IPS-NIHi7 (cell line): ENCODE data around the gene GNPTG.
"Not testable (repeated sequence)": the region's sequence is repeated elsewhere in the genome, so short reads cannot be mapped to it uniquely, and the experiment has no call there.

Source experiments
- DNase-seq: peaks from one replicate; pipeline ENCODE4 v3.0.0; 2012; ENCODE audit warnings: mixed read lengths; ENCODE audit errors: extremely low spot score

GNPTG gene

DNA sequence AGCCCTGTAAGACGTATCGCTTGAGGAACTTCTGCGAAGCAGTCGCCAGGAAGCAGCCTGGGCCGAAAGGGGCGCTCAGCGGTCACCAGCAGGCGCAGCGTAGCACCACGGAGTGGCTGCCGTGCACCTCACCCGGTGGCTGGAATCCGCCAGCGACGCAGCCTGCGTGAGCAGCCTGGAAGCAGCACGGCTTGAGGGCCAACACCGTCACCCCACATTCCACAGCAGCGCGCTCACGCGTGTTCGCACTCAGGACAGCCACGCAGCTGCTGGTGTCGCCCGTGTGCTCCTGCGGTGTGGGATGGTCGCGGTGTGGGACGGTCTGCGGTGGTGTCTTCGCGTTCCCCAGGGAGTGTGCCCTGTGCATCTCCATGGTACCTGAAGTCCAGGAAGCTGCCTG is 32.7 kb upstream of the GNPTG start:
- no peak for DNase-seq

DNA sequence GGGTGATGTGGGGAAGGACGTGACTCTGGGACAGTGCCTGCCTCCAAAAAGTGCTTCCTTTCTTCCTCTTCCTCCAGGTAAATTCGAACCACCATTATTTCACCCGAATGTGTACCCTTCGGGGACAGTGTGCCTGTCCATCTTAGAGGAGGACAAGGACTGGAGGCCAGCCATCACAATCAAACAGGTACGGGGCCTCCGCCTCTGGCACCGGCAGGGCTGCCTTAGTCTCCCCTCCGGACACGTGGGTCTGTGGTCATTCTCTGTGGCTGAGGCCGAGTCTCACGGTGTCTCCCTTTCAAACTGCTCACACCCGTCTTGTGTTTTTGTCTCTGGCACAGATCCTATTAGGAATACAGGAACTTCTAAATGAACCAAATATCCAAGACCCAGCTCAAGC is 31.6 kb upstream of the GNPTG start:
- no peak for DNase-seq

DNA sequence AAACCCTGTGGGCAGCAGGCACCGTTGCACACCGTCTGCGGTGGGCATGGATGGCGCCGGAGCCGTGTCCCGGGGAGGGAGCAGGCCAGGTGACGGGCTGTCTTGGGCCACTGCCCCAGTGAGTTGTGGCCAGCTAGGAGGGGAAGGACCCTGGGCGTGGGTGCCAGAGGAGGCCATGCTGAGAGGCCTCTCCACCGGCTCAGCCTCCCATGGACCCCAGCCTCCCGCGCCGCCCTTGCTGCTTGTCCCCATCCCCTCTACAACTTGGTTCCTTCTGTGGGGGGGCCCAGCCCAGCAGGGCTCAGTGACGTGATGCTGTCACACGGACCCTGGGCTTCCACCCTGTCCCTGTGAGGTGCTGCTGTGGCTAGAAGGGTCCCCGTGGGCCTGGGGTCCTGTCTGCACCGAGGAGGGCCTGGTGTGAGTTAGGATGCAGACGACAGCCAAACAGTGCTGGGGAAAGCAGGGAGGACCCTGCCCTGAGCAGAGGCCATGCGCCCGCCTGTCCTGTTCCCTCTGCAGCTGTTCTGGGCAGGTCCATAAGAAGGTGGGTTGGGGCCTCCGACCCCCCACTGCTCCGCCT is 31.0 kb upstream of the GNPTG start:
- DNase-seq = no peak

DNA sequence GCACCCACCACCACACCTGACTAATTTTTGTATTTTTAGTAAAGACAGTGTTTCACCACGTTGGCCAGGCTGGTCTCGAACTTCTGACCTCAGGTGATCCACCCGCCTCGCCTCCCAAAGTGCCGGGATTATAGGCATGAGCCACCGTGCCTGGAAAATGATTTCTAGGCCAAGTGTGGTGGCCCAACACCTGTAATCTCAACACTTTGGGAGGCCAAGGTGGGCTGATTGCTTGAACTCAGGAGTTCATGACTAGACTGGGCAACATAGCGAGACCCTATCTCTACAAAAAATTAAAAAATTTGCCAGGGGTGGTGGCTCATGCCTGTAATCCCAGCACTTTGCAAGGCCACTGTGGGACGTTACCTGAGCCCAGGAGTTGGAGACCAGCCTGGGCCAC is 29.3 kb upstream of the GNPTG start:
- no peak for DNase-seq

DNA sequence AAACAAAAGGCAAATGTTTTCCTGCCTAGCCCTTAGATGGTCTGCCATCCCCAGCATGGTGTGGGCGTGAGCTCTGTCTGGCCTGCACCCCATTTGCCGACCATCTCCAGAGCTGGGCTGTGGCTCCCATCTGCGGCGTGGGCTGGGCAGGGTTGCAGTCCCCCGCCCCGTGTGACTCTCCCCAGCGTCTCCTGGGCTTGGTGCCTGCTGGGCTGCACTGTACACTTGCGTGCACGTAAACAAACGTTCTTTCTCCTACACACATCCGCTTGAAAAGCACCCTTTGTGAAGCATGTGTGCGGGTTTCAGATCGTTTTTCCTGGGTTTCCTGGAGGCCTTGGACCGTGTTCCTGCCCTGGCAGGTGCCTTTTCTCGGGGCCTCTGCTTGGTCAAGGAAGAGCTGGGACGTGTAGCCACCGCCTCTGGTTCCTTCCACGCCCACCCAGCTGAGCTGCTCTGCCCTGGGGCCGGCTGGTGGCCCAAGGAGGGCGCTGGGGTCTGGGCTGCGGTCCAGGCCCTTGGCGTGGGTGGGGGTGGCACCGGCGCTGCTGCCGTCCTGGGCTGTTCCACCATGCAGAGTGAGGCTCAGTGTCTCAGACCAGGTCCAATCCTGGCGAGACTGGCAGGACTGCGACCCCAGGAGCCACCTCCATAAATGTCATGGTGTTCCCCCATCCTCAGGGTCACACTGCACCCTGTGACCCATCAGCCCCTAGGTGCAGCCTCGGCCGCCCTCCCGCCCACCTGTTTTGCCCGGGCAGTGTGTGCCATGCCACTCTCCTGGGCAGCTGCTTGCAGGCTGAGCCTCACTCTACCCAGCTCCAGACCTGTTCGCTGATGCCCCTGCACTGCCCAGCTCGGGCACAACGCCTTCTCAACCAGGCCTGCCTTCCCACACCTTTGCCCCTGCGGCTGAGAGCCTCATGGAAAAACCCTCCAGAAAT is 28.2 kb upstream of the GNPTG start:
- DNase-seq = no peak

DNA sequence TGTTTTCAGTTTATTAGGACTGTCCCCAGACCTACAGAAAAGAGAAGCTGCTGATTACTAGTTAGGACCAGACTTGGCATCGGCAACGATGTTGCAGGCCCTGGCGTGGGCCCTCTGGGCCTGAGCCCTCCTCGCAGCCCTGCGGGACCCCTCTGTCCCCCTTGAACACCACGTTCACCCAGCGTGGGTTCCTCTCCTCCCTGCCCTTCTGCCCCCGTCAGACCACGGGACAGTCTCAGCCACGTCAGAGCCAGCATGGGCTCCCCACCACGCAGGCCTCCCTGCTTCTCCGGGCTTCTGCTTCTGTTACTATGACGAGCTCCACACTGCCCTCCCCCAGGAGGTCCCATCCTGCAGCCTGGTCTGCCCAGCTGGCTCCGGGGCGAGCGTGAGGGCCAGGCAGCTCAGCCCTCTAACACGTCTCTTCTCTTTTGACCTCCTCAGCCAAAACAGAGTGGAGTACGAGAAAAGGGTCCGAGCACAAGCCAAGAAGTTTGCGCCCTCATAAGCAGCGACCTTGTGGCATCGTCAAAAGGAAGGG is 27.4 kb upstream of the GNPTG start:
- no peak for DNase-seq

DNA sequence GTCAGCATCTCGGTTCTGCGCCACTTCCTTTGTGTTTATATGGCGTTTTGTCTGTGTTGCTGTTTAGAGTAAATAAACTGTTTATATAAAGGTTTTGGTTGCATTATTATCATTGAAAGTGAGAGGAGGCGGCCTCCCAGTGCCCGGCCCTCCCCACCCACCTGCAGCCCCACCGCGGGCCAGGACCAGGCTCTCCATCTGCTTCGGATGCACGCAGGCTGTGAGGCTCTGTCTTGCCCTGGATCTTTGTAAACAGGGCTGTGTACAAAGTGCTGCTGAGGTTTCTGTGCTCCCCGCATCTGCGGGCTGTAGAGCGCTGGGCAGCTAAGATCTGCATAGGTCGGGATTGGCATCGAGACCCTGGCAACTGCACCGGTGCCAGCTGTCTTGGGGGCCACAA is 26.5 kb upstream of the GNPTG start:
- no peak for DNase-seq

DNA sequence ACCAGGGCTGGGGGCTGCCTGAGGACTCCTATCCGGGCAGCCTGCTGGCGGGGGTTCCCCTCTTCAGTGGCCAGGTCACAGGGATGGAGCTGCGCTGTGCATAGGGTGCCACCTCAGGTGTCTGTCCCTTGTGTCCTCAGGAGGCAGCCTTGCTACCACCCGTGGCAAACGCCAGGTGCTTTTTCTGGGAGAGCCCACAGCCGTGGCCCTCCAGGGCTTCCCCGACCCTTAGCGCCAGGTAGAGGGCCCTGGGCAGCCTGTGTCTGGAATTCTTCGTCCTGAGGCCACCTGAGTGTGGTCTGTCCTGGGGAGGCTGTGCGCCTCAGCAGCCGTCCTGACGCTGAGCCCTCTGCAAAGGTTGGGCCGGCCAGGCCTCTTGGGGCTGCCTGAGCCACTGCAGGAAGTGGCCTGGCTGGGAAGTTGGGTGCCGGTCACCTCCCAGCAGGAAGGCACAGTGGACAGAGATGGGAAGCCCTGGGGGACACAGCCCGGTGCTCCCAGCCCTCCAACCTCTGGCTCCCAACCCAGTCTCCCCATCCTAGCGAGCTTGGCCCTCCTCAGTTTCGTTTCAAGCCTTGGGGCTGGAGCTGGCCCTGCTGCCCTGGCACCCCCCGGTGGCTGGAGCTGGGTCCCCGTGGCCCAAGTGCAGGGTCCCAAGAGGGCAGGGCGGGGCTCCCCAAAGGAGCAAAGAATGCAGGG is 25.9 kb upstream of the GNPTG start:
- DNase-seq = no peak

DNA sequence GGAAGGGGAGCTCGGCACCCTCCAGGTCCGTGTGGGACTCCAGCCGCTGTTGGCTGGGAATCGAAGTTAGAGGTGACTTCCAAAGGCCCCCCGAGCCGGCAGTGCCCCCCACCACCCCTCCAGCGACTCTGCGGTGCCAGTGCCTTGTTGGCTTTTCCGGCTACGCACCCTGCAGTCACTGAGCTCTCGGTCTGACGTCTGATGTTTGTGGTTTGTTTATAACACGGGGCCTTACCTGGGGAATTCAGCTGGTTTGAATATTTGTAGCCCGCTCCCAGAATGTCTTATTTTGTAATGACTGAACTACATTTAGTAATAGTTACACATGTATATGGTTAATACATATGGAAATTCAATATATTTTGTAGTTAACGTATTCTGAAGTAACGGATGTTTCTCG is 25.3 kb upstream of the GNPTG start:
- no peak for DNase-seq

DNA sequence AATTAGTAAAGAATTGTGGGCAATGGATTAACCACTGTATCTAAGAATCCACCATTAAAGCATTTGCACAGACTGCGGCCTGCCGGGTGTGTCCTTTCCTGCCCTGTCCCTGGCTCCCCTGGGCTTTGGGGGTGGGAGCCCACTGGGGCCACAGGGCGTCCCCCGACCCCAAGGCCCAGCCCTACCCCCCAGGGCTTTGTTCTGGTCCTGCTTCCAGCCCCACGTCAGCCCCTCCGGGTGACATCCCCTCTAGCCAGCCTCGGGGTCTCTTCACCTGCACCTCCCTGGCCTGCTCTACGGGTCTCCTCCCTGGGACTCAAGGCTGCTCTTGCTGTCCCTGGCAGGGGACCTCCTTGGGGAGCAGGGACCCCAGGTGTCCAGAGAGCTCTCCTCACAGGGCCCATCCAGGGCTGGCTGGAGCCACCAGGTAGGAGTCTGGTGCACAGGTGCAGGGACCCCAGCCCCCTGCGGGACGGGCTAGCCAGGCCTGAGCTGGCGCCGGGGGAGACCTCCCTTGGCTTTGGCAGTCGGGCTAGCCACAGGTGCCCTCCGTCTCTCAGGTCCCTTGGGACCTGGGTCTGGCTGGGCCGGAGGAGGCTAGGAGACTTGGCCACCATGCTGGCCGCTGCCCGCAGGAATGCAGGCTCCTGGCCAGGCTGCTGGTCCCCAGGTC is 24.6 kb upstream of the GNPTG start:
- DNase-seq = no peak

DNA sequence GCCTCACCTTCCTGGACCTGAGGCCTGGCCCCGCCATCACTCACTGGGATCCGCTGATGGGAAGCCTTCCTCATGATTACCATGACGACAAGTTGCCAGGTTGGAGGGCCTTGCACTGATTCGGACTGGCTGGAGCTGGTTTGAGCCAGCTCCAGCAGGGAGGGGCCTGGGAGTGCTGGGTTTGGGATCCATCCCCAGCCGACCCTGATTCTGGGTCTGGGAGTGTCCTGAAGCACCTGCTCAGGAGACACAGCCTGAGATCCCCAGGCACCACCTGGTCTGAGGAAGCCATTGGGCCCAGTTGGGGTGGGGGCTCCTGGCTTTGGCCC is 24.1 kb upstream of the GNPTG start:
- DNase-seq = no peak

DNA sequence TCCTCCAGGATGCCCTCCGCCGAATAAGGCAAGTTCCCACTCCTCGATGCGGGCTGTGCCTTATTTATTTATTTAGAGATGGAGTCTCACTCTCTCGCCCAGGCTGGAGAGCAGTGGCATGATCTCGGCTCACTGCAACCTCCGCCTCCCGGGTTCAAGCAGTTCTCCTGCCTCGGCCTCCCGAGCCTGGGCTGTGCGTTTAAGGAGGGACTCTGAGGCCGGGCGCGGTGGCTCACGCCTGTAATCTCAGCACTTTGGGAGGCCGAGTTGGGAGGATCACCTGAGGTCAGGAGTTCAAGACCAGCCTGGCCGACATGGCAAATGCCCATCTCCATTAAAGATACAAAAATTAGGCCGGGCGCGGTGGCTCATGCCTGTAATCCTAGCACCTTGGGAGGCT is 23.6 kb upstream of the GNPTG start:
- DNase-seq = not testable (repeated sequence)

DNA sequence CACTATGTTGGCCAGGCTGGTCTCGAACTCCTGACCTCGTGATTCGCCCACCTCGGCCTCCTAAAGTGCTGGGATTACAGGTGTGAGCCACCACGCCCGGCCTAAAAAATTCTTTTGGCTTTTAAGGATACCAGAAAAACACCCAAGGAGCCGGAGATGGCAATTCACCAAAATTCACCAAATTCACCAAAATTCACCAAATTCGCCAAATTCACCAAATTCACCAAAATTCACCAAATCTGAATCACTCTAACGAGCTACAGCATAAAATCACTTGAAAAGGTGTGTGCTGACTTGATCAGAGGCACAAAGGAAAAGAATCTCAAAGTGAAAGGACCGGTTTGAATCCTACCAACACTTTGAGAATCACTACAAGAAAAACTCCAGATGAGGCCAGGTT is 22.8 kb upstream of the GNPTG start:
- DNase-seq = not testable (repeated sequence)

DNA sequence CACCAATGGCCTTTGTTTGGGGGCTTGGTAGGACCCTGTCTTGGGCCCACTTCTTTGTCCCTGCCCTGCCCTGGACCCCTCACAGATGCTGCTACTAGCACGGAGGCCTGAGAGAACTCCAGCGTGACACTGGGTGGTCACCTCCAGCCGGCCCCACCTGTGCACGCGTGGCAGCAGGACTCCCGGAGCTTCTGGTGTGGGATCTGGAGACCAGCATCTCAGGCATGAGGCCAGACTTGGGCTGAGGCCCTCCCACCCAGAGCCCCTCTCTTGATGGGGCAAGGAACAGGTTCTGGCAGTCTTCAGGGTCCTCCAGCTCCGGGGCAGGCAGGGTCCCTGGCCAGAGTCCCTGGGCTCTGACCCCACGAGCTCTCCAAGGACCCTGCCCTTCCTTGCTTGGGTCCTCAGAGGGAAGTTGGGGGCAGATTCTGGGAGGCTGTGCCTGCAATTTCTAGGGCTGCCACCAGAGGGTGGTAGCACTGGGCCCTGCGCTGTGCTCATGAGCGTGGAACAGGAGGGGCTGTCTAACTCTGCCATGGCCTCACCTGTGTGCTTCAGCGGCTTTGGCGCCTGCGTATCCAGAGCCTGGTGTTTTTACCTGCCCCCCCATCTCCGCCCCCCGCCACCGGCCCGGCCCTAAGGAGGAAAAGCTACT is 21.3 kb upstream of the GNPTG start:
- peak; percentile 81 for DNase-seq

DNA sequence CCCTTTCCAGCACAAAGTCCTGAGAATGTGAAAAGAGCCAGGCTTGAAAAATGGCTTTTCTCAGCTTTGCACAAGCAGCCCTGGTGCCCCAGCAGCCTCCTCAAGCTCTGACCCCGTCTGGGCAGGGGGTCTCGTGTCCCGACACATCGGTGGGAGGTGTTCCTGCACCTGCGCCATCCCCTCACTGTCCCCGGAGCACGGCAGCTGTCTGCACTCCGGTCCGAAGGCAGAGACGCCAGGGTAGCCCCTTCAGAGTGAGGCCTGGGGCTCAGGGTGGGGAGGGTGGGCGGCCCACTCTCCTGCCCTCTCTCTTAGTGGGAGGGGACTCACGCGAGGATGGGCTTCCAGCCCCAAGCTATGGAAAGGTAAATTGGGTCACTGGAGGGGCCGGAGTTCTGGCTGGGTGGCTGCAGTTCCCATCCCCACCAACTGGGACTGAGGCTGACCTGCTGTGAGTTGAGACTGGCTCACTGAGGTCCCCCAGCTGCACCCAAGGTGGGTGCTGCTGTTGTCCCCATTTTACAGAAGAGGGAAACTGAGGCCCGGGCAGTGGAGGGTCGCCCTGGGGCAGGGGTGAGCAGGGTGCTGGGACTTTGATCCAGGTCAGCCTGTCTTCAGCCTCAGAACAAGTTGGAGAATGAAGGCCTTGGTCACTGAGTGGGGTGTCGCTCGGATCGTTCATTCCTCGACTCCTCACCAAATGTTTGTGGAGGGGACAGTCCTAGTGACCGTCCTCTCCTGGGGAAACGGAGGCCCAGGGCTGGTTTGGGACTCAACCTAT is 20.6 kb upstream of the GNPTG start:
- DNase-seq = no peak

DNA sequence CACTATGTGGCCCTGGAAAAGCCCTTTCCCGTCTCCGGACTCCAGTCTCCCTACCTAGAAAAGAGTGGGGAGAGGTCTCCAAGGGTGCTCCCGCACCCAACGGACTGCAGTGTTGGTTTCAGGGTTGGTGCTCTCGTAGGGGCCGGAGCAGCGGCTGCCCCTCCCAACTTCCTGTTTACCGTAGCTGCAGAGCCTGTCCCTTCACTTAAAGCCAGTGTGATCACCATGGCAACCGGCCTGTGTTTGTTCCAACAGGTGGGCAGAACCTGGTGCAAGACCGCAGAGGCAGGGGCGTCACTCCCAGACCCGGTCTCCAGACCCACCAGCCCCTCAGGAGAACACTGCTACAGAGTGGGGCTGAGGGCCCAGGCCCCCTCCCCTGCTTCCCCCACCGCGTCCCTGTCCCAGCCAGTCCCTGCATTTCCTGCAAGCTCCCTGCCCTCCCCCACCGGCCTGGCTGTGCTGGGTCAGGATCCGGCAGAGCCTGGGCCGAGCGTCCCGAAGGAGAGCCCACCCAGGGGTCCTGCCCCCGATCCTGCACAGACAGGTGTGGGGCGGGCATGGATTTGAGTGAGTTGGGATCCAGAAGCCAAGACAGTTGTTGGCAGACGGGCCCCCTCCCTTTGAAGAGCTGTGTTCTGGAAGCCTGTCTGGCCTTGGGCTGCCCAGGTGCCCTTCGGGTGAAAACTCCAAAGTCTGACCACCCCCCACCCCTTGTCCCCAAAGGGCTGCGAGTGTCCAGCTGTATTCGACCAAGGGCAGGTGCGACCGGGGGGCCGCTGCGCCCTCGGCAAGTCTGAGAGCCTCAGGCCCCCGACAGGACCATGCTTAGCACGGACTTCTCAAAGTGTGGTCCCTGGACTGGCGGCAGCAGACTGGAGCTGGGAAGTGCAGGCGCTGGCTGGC is 19.8 kb upstream of the GNPTG start:
- peak; percentile 90 for DNase-seq

DNA sequence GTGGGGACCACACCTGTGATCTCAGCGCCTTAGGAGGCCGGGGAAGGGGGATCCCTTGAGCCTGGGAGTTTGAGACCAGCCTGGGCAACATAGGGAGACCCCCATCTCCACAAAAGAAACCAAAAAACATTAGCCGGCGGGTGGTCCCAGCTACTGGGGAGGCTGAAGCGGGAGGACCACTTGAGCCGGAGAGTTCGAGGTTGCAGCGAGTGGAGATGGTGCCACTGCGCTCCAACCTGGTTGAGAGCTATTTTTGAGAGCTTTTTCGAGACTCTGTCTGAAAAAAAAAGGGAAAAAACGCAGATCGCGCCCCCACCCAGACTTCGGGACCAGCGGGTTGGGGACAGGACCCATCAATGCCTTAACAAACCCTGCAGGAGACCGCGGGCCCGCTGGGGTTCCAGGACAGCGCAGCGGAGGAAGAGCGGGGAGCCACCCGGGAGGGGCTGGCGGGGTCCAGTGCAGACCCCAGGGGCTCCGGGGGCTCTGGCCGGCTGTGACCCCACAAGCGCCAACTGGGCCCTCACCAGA is 19.0 kb upstream of the GNPTG start:
- DNase-seq = no peak

DNA sequence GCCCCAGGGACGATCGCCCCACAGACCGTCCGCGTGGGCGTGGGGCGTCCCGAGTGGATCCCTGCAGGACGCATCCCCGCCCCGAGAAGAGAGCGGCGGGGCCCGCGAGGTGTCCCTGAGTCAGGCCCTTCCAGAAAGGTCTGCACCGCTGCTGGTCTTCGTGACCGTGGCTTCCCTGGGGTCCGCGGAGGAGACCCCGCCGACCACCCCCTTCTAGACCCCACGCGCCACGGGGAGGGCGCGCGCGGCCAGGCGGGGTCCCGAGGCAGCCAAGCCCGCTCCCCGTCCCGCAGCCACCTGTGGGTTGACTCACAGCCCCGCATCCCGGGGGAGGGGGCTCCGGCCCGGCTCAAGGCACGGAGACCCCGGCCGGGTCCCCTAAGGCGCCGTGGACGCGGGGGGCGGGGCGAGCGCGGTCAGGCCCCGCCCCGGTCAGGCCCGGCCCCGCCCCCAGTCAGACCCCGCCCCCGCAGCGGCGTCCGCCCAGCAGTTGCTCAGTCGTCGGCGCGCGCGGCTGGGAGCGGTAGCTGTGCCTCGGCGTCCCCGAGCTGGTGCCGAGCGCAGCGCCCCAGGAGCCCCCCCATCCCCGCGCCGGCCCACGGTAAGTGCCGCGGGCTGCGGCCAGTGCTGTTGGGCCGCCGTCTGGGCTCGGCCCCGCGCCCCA is 18.4 kb upstream of the GNPTG start, which contains the start of gene BAIAP3:
BAIAP3 (plus strand) TSS at position 497 of the 664 bp plus-strand sequence. CDS start 4,905 bp downstream, outside the sequence.
- peak; percentile 73 for DNase-seq
